Omental fat pad (tissue), 4 donors: Measurements from ENCODE around the gene DPP8. TPM values are rescaled to one million over a fixed set of nuclear protein-coding genes. Genes with fewer than 3 reads are reported as not detected.
"Not testable (repeated sequence)": the region's sequence is repeated elsewhere in the genome, so short reads cannot be mapped to it uniquely, and the experiment has no call there.

ENCODE experiments used
- ATAC-seq: fragments of 150-250 bp; one replicate; pipeline ENCODE4 v1.9.1; 2016; ENCODE audit warnings: mild to moderate bottlenecking, moderate library complexity; ENCODE audit not compliant: low FRiP score
- DNase-seq: peaks from one replicate; pipeline ENCODE4 v3.0.0-alpha.2; 2019; ENCODE audit warnings: low spot score
- total RNA-seq, 4 donors: library from RNA; depleted of rRNA; stranded (reverse); fragments of >200 nt; gene quantifications; one replicate each; pipeline ENCODE4 v1.1.0, GENCODE V29; 2016
- TF ChIP-seq, protein P1 (sequence below), 3 donors: fragments of 450-650 bp; IDR thresholded peaks; one replicate each; pipeline ENCODE4 v1.5.1; 2016 to 2017; ENCODE audit warnings: antibody characterized with exemption in 3 of 3, mild to moderate bottlenecking in 3 of 3, moderate library complexity in 2 of 3

Gene DPP8
- total RNA-seq, 4 donors from 2014 or later: 25.1 to 53.3 (median 29.6) TPM

DNA sequence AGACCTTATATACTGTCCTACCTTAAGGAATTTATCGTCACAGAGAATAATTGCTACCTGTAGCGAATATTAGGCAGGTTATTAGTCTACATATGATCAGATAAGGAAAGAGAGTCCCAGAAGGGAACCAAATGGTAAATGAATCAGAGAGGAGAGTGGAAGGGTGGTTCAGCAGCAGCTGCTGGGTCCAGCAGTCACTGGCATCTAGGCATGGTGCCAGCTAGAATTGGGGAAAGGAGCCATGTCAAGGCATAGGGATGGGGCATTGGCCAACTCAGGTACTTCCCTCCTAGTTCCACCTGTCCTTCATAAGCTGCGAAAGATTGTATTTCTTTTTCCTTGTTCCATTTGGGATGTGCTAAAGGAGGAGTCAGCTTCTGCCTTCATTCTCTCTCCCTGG lies 36.2 kb upstream of the DPP8 start:
- TF ChIP-seq, protein P1, sequence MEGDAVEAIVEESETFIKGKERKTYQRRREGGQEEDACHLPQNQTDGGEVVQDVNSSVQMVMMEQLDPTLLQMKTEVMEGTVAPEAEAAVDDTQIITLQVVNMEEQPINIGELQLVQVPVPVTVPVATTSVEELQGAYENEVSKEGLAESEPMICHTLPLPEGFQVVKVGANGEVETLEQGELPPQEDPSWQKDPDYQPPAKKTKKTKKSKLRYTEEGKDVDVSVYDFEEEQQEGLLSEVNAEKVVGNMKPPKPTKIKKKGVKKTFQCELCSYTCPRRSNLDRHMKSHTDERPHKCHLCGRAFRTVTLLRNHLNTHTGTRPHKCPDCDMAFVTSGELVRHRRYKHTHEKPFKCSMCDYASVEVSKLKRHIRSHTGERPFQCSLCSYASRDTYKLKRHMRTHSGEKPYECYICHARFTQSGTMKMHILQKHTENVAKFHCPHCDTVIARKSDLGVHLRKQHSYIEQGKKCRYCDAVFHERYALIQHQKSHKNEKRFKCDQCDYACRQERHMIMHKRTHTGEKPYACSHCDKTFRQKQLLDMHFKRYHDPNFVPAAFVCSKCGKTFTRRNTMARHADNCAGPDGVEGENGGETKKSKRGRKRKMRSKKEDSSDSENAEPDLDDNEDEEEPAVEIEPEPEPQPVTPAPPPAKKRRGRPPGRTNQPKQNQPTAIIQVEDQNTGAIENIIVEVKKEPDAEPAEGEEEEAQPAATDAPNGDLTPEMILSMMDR (IDR thresholded peaks at IDR 0.05): no peak
- DNase-seq (no peak), ATAC-seq (no peak)

- ATAC-seq: not testable (repeated sequence)
Observed at GRCh38 chr15:65552851-65553250, 35.4 kb upstream of the DPP8 start.

DNA sequence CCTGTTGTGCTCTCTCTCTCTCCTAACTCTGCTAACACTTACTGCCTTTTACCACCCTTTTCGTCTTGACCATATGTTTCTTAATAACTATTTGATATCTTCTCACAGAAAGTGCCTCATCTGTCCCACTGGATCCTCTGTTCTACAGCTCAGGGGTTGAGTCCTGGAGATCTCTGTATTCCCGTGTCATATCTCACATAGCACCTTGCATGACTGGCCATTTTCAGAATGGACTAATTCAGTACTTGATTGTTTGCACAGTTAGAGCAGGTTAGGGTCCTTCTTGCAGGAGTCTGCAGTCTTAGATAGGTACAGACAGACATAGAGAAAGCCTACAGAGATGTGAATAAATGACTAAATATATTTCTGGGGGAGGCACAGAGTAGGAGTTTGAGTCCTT lies 33.7 kb upstream of the DPP8 start:
- DNase-seq: no peak
- no peak for ATAC-seq
- TF ChIP-seq, protein P1 (IDR thresholded peaks at IDR 0.05): no peak

More at GRCh38 chr15:65552851-65553250, 35.4 kb upstream of the DPP8 start:
- DNase-seq: not testable (repeated sequence)

DNA sequence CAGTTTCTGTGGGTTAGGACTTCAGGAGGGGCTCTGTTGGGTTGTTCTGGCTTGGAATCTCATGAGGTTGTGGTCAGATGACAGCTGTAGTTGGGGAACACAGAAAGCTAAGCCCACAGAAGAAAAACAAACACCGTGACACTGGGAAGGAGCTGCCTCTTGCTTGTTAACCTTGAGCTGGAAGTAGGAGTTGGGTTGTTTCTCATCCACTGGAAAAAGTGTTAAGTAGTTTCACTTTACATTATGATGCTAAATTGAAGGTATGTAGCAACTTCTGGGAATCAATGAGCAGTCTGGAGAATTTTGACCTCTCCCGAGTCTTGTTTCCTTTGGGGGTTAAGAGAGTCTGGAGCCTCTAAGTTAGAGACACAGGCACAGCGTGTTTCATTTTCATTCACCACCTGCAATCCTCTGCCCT lies 33.2 kb upstream of the DPP8 start:
- TF ChIP-seq, protein P1 (IDR thresholded peaks at IDR 0.05): no peak

DNA sequence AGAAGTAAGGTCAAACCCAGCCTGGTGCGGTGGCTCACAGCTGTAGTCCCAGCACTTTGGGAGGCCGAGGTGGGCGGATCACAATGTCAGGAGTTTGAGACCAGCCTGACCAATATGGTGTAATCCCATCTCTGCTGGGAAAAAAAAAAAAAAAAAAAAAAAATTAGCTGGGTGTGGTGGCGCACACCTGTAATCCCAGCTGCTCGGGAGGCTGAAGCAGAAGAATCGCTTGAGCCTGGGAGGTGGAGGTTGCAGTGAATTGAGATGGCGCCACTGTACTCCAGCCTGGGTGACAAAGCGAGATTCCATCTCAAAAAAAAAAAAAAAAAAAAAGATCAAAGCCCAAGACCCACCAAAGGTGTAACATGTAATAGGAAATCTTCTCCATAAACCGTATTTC lies 31.8 kb upstream of the DPP8 start:
- not testable (repeated sequence) for DNase-seq, ATAC-seq

More for the DNA sequence above, 33.2 kb upstream of the DPP8 start:
- DNase-seq (no peak), ATAC-seq (no peak)

GRCh38 chr15:65547841-65548240 lies 30.4 kb upstream of the DPP8 start:
- TF ChIP-seq, protein P1 (IDR thresholded peaks at IDR 0.05): no peak
- ATAC-seq (no peak), DNase-seq (no peak)

GRCh38 chr15:65541231-65541820 lies 23.8 kb upstream of the DPP8 start:
- DNase-seq (no peak), ATAC-seq (no peak)
- TF ChIP-seq, protein P1 (IDR thresholded peaks at IDR 0.05): no peak

DNA sequence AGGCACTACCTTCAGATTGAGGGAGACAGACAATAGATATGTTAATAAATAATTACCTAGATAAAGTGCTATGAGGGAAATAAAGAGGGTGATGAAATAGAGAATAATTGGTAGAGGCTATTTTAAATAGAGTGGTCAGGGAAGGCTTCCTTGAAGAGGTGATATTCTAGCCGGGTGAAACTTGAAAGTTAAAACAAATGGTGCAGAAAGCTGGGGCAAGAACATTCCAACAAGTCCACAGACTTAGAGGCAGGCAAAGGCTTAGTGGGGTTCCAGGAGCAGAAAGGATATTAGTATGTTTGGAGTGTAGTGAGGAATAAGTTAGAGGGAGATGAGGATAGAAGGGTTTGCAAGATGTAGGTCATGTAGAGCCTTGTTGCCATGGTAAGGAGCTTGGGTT lies 22.8 kb upstream of the DPP8 start:
- TF ChIP-seq, protein P1 (IDR thresholded peaks at IDR 0.05): no peak
- ATAC-seq: no peak
- DNase-seq: no peak
